Measurements from ENCODE around the gene COL13A1. TPM values are rescaled to one million over a fixed set of nuclear protein-coding genes. Genes with fewer than 3 reads are reported as not detected.

COL13A1 gene
- total and polyA plus RNA-seq, 2 experiments from 2014 or later, result 5.2 to 8.6 TPM

GRCh38 chr10:69866246-69866687, 64.6 kb downstream of the COL13A1 start:
- no peak overlapping the region for H2AFZ ChIP-seq
- no peaks in the 10 kb centered on the region for H4K20me1 ChIP-seq (replicated peaks; ENCODE audit: insufficient read depth)
- H3K27ac ChIP-seq (ENCODE audit: low read depth), result peak overlapping the region; percentile 73; the same call in 1 of the 2 replicates
- Mint-ChIP-seq H3K36me3 (ENCODE audit: low read depth) (no peaks in the 10 kb centered on the region), H3K4me3 (peak overlapping the region; percentile 41), H3K4me1 (peaks cover 75% of the 10 kb centered on the region), H3K9me3 (no peaks in the 10 kb centered on the region), H3K27ac (peak overlapping the region; percentile 61; the same call in 1 of the 2 replicates), H3K27me3 (ENCODE audit: insufficient read depth, low read depth, poor library complexity) (peaks cover 34% of the 10 kb centered on the region)
- H3K79me2 ChIP-seq (replicated peaks; ENCODE audit: insufficient read depth), result no peaks in the 10 kb centered on the region
- no peaks in the 10 kb centered on the region for H3K36me3 ChIP-seq (ENCODE audit: insufficient read depth)
- H3F3A ChIP-seq (replicated peaks; ENCODE audit: low read depth), result 0 out of 2 replicates have a peak, but pooled peaks cover 5% of the 10 kb centered on the region
- H3K4me1 ChIP-seq (ENCODE audit: insufficient read depth), result peaks cover 58% of the 10 kb centered on the region
- no peak for TF ChIP-seq STAT1 (IDR thresholded peaks at IDR 0.05; ENCODE audit: unreplicated experiment)
- no peak for TF ChIP-seq ETS1 (IDR thresholded peaks at IDR 0.05)
- TF ChIP-seq EZH2 (IDR thresholded peaks at IDR 0.05; ENCODE audit: low read depth, unreplicated experiment), result no peak
- TF ChIP-seq NANOG (IDR thresholded peaks at IDR 0.05; ENCODE audit: borderline replicate concordance), result no peak
- peak; percentile 2 for ATAC-seq
- peak overlapping the region; percentile 35; the same call in 1 of the 2 replicates for H3K4me3 ChIP-seq
- H3K27me3 ChIP-seq (ENCODE audit: insufficient read depth), result no peaks in the 10 kb centered on the region
- H3K4me2 ChIP-seq, result peak overlapping the region; percentile 71
- DNase-seq (ENCODE audit: low spot score), result no peak
- H3K9me2 ChIP-seq (ENCODE audit: insufficient read depth), result no peaks in the 10 kb centered on the region

- H3K4me1 Mint-ChIP-seq, result peaks cover 74% of the 10 kb centered on the region
- Histone ChIP-seq H3F3A (replicated peaks; ENCODE audit: low read depth) (0 out of 2 replicates have a peak, but pooled peaks cover 5% of the 10 kb centered on the region), H3K4me2 (peak overlapping the region; percentile 71), H3K27me3 (ENCODE audit: insufficient read depth) (no peaks in the 10 kb centered on the region), H4K20me1 (replicated peaks; ENCODE audit: insufficient read depth) (no peaks in the 10 kb centered on the region), H3K4me3 (peak overlapping the region; percentile 35; the same call in 1 of the 2 replicates), H3K9me2 (ENCODE audit: insufficient read depth) (no peaks in the 10 kb centered on the region), H3K36me3 (ENCODE audit: insufficient read depth) (no peaks in the 10 kb centered on the region), H3K27ac (ENCODE audit: low read depth) (peak overlapping the region; percentile 73), H2AFZ (0 out of 2 replicates have a peak overlapping the region, but pooled peaks have one; percentile 90), H3K4me1 (ENCODE audit: insufficient read depth) (peaks cover 63% of the 10 kb centered on the region), H3K79me2 (replicated peaks; ENCODE audit: insufficient read depth) (no peaks in the 10 kb centered on the region)
- ATAC-seq (peak; percentile 61), DNase-seq (ENCODE audit: low spot score) (peak; percentile 78)
- no peak for TF ChIP-seq EZH2 (IDR thresholded peaks at IDR 0.05; ENCODE audit: low read depth, unreplicated experiment)
- 0 out of 4 replicates have a peak, but pooled peaks of 1 of the 2 experiments have one; percentile 6 for TF ChIP-seq CTCF (conservative IDR thresholded peaks at IDR 0.05; ENCODE audit: low read depth in 2 of 2)
- no peak for TF ChIP-seq ETS1 (IDR thresholded peaks at IDR 0.05)
- no peak for TF ChIP-seq EZH2phosphoT487 (IDR thresholded peaks at IDR 0.05; ENCODE audit: unreplicated experiment)
- peak overlapping the region; percentile 78; the same call in 1 of the 2 replicates for H3K27ac Mint-ChIP-seq
- peak overlapping the region; percentile 48 for H3K4me3 Mint-ChIP-seq
- peaks cover 35% of the 10 kb centered on the region for H3K27me3 Mint-ChIP-seq (ENCODE audit: insufficient read depth, low read depth, poor library complexity)
- no peaks in the 10 kb centered on the region for H3K9me3 Mint-ChIP-seq
- H3K36me3 Mint-ChIP-seq (ENCODE audit: low read depth), result no peaks in the 10 kb centered on the region
These were observed 65.2 kb downstream of the COL13A1 start for GRCh38 chr10:69866688-69867461.
